ENCODE data around the gene SYVN1.

Gene SYVN1

GRCh38 chr11:65111744-65112545, 22.4 kb downstream of the SYVN1 start, which contains the start of gene TM7SF2:
TSS of gene TM7SF2 (plus strand) at chr11:65111872. CDS start at chr11:65112016, 144 bp downstream.
- peak; percentile 68 to 92 for DNase-seq

- DNase-seq, result no peak
Measured at GRCh38 chr11:65111159-65111743, 23.1 kb downstream of the SYVN1 start.

GRCh38 chr11:65110354-65110861, 23.9 kb downstream of the SYVN1 start:
- peak in 1 of 2 experiments; percentile 53 for DNase-seq

GRCh38 chr11:65109231-65110198, 24.8 kb downstream of the SYVN1 start:
- DNase-seq, result no peak

- DNase-seq, result no peak
Measured at GRCh38 chr11:65108469-65109123, 25.7 kb downstream of the SYVN1 start.

- no peak for DNase-seq
Measured at GRCh38 chr11:65107751-65108468, 26.4 kb downstream of the SYVN1 start.

GRCh38 chr11:65107078-65107477, 27.2 kb downstream of the SYVN1 start:
- no peak for DNase-seq

GRCh38 chr11:65104628-65105027, 29.7 kb downstream of the SYVN1 start:
- no peak for DNase-seq

GRCh38 chr11:65103476-65103875, 30.8 kb downstream of the SYVN1 start:
- no peak for DNase-seq

- DNase-seq, result no peak
Measured at GRCh38 chr11:65102142-65103095, 31.9 kb downstream of the SYVN1 start.

GRCh38 chr11:65100674-65101350, 33.5 kb downstream of the SYVN1 start:
- DNase-seq, result no peak

GRCh38 chr11:65096926-65097325, 37.4 kb downstream of the SYVN1 start:
- DNase-seq, result no peak

GRCh38 chr11:65095974-65096806, 38.1 kb downstream of the SYVN1 start, which contains the start of gene VPS51:
TSS of gene VPS51 (plus strand) at chr11:65096214. CDS start at chr11:65096251, 37 bp downstream.
- DNase-seq, result peak in 1 of 2 experiments; percentile 66

GRCh38 chr11:65095427-65095826, 38.9 kb downstream of the SYVN1 start:
- no peak for DNase-seq

- DNase-seq, result no peak
Measured at GRCh38 chr11:65090628-65091027, 43.7 kb downstream of the SYVN1 start.

GRCh38 chr11:65089621-65090020, 44.7 kb downstream of the SYVN1 start:
- DNase-seq, result no peak

GRCh38 chr11:65087827-65088226, 46.5 kb downstream of the SYVN1 start:
- DNase-seq, result no peak

GRCh38 chr11:65087216-65087615, 47.1 kb downstream of the SYVN1 start:
- no peak for DNase-seq

GRCh38 chr11:65086809-65087208, 47.5 kb downstream of the SYVN1 start:
- DNase-seq, result no peak
